Fibroblast of lung (primary cell): ENCODE results near the gene IQSEC2.

Experiments
- CTCF ChIP-seq, 2 donors: IDR thresholded peaks in 1 of 2; conservative IDR thresholded peaks in 1 of 2; 1 replicate in 1 of 2; 2 replicates in 1 of 2; pipeline ENCODE4 v1.5.1; 2011 to 2012; ENCODE audit warnings: low read length in 2 of 2, control low read depth in 1 of 2, inconsistent platforms in 1 of 2, low read depth in 1 of 2, mild to moderate bottlenecking in 1 of 2
- EZH2 ChIP-seq: IDR thresholded peaks from 2 replicates; pipeline ENCODE4 v1.5.1; 2012; ENCODE audit warnings: low read length, control low read depth, mild to moderate bottlenecking; ENCODE audit errors: missing control alignments

- TF ChIP-seq CTCF (conservative IDR thresholded peaks at IDR 0.05 in 1 of 2, IDR thresholded peaks at IDR 0.05 in 1 of 2; ENCODE audit: low read depth in 1 of 2, low read length in 2 of 2) (no peak), EZH2 (no peak)
Observed at GRCh38 chrX:53316860-53317237, 35.5 kb upstream of the IQSEC2 start.
